HG03520 (cell line): ENCODE results near the gene GLDC.

Experiments
- ATAC-seq: cut with Tn5 transposase; IDR thresholded peaks from one replicate; pipeline ENCODE4 v1.9.1; 2021; ENCODE audit warnings: mild to moderate bottlenecking, moderate library complexity; ENCODE audit not compliant: unreplicated experiment

GLDC gene

GRCh38 chr9:6525326-6526045, 120.0 kb downstream of the GLDC start:
- no peak for ATAC-seq

- ATAC-seq: no peak
Measured at GRCh38 chr9:6522263-6522662, 123.3 kb downstream of the GLDC start.

GRCh38 chr9:6512085-6512657, 133.4 kb downstream of the GLDC start:
- ATAC-seq: no peak

DNA sequence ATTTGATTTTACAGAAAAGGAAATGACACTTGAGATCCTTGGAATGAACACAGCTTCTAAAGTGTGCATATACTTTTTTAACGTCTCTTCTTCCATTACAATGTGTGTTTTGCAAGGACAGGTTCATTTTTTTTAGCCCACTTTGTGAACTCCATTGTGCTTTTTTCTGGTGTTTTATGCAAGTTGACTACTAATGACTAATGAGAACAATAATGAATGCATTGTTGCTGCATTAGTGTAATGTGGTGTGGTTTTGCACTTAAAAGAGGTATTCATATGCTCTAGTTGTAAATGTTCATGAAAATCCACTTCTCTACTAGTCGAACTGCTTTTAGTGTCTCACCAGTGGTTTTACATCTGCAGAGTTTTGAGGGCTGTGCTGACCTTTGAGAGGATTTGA, 139.0 kb downstream of the GLDC start:
- ATAC-seq: no peak

DNA sequence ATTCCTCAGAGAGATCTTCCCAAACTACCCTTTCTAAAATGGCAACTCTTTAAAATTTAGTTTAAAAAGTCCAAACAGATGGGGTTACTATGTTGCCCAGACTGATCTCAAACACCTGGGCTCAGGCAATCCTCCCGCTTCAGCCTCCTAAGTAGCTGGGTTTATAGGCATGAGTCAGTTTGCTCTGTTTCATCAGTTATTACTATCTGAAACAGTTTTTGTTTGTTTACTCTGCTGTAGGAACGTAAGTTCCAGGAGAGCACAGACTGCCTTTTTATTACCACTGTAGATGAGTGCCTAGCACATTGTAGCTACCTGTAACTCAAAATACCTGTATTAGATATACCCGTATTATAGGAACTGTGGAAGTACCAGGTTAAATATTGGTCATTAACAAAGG, 143.1 kb downstream of the GLDC start:
- ATAC-seq: no peak

DNA sequence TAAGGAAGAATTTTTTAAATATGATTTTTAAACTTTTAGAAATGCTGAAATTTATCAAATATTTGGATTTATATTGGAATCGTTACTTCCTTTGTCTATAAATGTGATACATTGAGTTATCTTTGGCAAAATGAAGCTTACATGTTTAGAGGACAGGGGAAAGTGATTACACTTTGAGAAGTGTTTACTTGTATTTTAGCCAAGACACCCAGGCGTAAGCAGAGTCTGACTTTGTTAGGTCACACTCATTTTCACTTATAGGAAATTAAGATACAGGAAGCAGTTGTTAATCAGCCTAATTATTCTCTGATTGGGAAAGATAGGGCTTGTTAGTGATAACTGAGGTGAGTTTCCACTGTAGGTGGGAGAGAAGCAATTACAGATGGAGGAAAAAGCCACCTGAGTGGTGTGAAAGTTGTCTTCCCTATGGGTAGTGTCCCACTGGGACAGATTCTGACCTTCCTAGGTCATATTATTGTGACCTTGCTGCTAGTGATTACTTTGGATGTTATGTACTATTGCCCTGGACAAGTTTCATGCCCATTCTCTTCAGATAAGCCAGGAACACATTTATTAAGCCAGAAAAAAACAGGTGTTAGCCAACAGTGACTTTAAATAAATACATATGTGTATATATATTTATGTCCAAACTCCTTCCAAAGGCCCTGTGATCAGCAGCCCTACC, 143.9 kb downstream of the GLDC start:
- no peak for ATAC-seq

DNA sequence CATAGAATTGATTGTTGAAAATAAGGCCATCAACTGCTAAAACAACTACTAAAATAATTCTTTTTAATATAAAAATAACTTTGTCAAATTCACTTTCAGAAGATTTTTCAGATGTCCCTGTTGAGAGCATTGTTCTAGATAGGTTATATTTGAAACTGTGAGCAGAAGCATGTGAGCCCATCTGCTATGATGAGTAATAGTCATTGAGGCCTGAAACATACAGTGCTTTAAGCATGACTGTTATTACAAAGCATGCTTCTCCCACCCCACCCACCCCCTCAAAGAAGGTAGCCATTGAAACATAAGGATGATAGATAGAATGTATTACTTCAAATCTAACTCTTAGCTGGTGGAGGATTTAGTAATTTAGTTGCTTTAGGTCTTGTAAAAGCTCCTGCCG, 146.5 kb downstream of the GLDC start:
- no peak for ATAC-seq

- no peak for ATAC-seq
Measured at GRCh38 chr9:6495466-6495865, 150.1 kb downstream of the GLDC start.

DNA sequence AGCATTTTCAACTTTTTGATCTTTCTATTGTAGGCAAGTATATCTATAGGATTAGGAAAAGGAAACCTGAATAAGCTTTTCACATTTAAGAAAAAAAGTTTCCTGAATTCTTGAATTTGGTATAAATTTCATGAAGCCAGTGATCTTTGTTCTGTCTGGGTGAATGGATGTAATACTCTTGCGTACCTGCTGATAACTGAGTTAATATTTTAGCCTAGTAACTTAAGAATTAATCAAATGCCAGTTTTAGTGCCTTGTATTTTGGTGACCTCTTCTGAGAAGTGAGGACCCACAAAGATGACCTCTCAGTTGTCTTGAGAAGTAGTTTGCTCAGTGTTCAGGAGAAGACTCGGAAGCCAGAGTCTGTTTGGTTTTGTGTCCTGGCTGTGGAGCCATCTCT, 154.7 kb downstream of the GLDC start:
- ATAC-seq: no peak

DNA sequence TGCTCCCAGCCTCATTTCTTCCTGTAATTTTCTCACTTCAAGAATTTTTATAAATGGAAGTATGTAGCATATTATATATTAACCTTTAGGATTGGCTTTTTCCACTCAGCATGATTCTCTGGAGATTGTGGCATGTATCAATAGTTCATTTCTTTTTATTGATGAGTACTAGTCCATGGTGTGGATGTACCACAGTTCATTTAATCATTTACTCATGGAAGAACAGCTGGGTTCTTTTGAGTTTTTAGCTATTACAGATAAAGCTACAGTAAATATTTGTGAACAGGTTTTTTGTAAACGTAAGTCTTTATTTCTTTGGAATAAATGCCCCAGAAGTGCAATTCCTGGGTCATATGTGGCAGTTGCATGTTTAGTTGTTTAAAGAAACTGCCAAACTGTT, 156.4 kb downstream of the GLDC start:
- no peak for ATAC-seq

DNA sequence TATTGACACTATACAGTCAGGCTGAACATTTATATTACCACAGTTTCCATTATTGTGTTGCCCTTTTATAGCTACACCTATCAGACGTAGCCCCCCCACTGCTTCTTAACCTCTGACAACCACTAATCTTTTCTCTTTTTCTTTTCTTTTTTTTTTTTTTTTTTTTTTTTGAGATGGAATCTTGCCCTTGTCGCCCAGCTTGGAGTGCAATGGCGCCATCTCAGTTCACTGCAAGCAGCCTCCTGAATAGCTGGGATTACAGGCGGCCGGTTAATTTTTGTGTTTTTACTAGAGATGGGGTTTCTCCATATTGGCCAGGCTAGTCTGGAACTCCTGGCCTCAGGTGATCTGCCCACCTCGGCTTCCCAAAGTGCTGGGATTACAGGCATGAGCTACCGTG, 157.1 kb downstream of the GLDC start:
- ATAC-seq: no peak

GRCh38 chr9:6484210-6484609, 161.3 kb downstream of the GLDC start:
- no peak for ATAC-seq
